GM19372 (cell line): ENCODE measurements around the gene MRPL58.
"Not testable (repeated sequence)": the region's sequence is repeated elsewhere in the genome, so short reads cannot be mapped to it uniquely, and the experiment has no call there.

Experiments used
- ATAC-seq: cut with Tn5 transposase; IDR thresholded peaks from one replicate; pipeline ENCODE4 v1.9.1; 2021; ENCODE audit warnings: mild to moderate bottlenecking, low read depth, moderate library complexity; ENCODE audit not compliant: unreplicated experiment

Gene MRPL58

GRCh38 chr17:75011401-75012095 is 922 bp upstream of the MRPL58 start:
- no peak for ATAC-seq

- no peak for ATAC-seq
These were observed 449 bp upstream of the MRPL58 start for GRCh38 chr17:75012096-75012345.

- ATAC-seq, result no peak
These were observed 656 bp downstream of the MRPL58 start for GRCh38 chr17:75013092-75013559.

GRCh38 chr17:75019146-75019545 is 6.7 kb downstream of the MRPL58 start:
- no peak for ATAC-seq

GRCh38 chr17:75019710-75020109 is 7.2 kb downstream of the MRPL58 start:
- no peak for ATAC-seq

GRCh38 chr17:75020331-75021110 is 8.1 kb downstream of the MRPL58 start:
- ATAC-seq, result no peak

GRCh38 chr17:75024686-75025397 is 12.4 kb downstream of the MRPL58 start:
- no peak for ATAC-seq

- not testable (repeated sequence) for ATAC-seq
These were observed 12.9 kb downstream of the MRPL58 start for GRCh38 chr17:75025398-75025734.

- not testable (repeated sequence) for ATAC-seq
These were observed 14.2 kb downstream of the MRPL58 start for GRCh38 chr17:75026650-75027049.

- no peak for ATAC-seq
These were observed 17.7 kb downstream of the MRPL58 start for GRCh38 chr17:75030161-75030560.

GRCh38 chr17:75031972-75032719 is 19.7 kb downstream of the MRPL58 start:
- ATAC-seq, result no peak

- no peak for ATAC-seq
These were observed 20.3 kb downstream of the MRPL58 start for GRCh38 chr17:75032720-75033280.

GRCh38 chr17:75033346-75034235 is 21.1 kb downstream of the MRPL58 start:
- ATAC-seq, result peak; percentile 30

GRCh38 chr17:75034236-75034908 is 21.9 kb downstream of the MRPL58 start:
- peak; percentile 47 for ATAC-seq

- no peak for ATAC-seq
These were observed 24.3 kb downstream of the MRPL58 start for GRCh38 chr17:75036643-75037268.

GRCh38 chr17:75039238-75039637 is 26.8 kb downstream of the MRPL58 start:
- ATAC-seq, result no peak

GRCh38 chr17:75041656-75042280 is 29.3 kb downstream of the MRPL58 start:
- ATAC-seq, result no peak

GRCh38 chr17:75043789-75044188 is 31.3 kb downstream of the MRPL58 start:
- not testable (repeated sequence) for ATAC-seq
